ENCODE data around the gene PTPRN.
"Not testable (repeated sequence)": the region's sequence is repeated elsewhere in the genome, so short reads cannot be mapped to it uniquely, and the experiment has no call there.

PTPRN gene

GRCh38 chr2:219309278-219309677 lies at the start of gene PTPRN:
Gene PTPRN (minus strand): TSS chr2:219309401. CDS start chr2:219309332, 69 bp downstream.
- peak; percentile 67 to 85 for DNase-seq

- peak in 1 of 2 experiments; percentile 43 for DNase-seq
Measured at GRCh38 chr2:219358170-219359075, 49.2 kb upstream of the PTPRN start.

DNA sequence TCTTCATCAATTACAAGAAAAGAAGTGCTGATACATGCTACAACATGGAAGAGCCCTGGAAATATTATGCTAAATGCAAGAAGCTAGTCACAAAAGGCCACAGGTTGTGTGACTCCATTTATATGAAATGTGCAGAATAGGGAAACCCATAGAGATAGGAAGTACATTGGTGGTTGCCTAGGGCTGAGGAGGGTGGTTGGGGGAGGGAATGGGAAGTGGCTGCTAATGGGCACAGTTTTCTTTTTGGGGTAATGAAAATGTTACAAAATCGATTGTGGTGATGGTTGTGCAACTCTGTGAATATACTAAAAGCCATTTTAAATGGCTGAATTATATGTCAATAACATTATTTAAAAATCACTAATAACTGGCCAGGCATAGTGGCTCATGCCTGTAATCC lies 47.6 kb upstream of the PTPRN start:
- no peak for DNase-seq

- DNase-seq, result no peak
Measured at GRCh38 chr2:219354582-219354981, 45.4 kb upstream of the PTPRN start.

- DNase-seq, result no peak
Measured at GRCh38 chr2:219353129-219353528, 43.9 kb upstream of the PTPRN start.

- peak; percentile 65 to 76 for DNase-seq
Measured at GRCh38 chr2:219352448-219353023, 43.3 kb upstream of the PTPRN start.

- DNase-seq, result peak in 1 of 2 experiments; percentile 29
Measured at GRCh38 chr2:219350710-219351221, 41.6 kb upstream of the PTPRN start.

- no peak for DNase-seq
Measured at GRCh38 chr2:219350215-219350614, 41.0 kb upstream of the PTPRN start.

GRCh38 chr2:219344751-219345430 lies 35.7 kb upstream of the PTPRN start:
- DNase-seq, result peak; percentile 70 to 84

DNA sequence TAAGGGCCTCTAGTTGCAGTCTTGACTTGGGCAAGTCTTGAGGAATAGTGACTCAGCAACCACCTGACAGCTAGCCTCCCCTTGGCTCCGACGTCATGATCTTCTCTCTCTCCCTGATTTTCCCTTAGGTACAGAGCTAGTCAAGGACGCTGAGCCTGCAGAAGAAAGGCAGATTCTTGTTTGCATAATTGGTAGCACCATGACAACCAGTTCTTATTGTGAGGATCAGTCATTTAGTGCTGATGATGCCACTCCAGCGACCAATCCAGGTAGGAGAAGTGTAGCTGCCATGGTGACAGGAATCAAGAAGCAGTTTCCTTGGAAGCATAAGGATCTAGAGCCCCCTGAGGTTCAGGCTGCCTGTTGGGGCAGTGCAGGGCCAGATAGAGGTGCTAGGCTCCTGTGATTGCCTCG lies 26.2 kb upstream of the PTPRN start:
- peak in 1 of 2 experiments; percentile 20 for DNase-seq

- DNase-seq, result no peak
Measured at GRCh38 chr2:219334076-219334475, 24.9 kb upstream of the PTPRN start.

DNA sequence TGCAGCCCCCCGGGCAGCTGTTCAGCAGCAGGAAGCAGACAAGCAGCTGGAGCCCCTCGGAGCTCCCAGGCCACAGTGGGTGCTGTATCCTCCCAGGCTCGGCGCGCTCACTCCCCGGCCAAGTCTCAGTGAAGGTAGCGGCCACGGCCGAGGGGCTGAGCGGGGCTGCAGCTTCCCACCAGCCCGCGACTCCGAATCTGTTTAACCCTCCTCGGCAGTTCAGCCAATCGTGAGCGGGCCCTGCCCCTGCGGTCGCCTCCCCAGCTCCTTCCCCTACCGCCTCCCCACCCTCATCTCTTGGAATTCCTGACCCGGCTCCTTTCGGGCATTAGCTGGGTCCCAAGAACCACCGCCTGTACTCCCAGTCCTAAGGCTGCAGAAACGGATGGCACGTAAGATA lies 23.3 kb upstream of the PTPRN start, which contains the start of gene RESP18:
TSS of gene RESP18 (minus strand) at position 203 of the 400 bp plus-strand sequence.
- no peak for DNase-seq

DNA sequence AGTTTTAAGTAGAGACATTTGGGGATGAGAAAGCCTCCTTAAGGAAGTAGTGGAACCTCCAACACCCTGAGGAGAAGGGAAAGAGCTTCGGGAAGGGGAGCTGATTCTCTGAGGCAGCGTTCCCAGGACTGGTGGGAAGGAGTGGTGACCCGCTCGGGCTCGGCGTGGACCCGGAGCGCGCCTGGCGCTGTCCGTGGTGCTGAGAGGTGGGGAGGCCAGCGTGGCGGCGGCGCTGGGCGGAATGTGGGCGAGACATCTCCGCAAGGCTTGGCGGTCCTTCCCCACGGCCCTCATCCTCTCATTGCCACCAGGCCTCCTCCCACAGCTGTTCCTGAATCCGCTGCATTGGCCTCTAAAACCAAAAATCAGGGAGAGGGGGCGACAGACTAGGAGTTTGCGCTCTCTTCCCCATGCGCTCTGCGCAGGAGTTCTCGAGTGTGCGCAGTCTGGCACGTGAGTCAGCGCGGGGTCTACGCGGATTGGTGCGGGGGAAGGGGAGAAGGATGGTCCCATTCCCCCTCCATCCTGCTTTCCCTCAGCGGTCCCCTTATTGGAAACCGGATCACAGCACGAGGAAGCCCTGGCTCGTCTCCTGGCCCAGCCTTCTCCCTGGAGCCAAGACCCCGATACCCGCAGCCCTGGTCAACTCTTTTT lies 22.5 kb upstream of the PTPRN start:
- no peak for DNase-seq

- peak; percentile 71 to 85 for DNase-seq
Measured at GRCh38 chr2:219327719-219328118, 18.5 kb upstream of the PTPRN start.

GRCh38 chr2:219325657-219326315 lies 16.6 kb upstream of the PTPRN start:
- no peak for DNase-seq

GRCh38 chr2:219325136-219325535 lies 15.9 kb upstream of the PTPRN start:
- no peak for DNase-seq

DNA sequence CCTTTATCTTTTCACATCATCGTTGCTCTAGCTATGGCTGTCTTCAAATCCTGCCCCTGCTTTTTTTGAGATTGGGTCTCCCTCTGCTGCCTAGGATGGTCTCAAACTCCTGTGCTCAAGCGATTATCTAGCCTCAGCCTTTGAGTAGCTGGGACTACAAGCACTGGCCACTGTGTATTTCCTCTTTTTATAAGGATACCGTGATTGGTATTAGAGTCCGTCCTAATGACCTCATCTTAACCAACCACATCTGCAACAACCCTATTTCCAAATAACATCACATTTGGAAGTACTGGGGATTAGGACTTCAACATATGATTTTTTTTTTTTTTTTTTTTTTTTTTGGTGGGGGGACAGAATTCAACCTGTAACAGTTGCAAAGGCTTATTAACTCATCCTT lies 14.2 kb upstream of the PTPRN start:
- no peak for DNase-seq

DNA sequence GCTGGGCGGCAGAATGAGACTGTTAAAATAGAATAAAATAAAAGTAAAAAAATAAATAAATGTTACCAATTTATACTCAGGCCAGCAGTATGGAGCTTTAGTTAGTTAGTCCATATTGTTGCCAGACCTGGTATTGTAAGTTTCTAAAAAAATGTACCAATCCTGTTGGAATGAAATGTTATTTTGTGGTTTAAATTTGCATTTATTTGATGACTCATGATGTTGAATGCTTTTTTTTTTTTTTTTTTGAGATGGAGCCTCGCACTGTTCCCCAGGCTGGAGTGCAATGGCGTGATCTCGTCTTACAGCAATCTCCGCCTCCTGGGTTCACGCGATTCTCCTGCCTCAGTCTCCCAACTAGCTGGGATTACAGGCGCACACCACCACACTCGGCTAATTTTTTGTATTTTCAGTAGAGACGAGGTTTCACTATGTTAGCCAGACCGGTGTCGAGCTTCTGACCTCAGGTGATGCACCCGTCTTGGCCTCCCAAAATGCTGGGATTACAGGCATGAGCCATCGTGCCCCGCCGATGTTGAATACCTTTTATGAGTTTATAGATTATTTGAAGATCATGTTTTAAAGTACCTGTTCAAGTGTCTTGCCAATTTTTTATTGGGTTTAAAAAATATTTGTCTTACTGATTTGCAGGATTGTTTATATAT lies 5.7 kb upstream of the PTPRN start:
- no peak for DNase-seq

GRCh38 chr2:219312683-219313263 lies 3.6 kb upstream of the PTPRN start:
- DNase-seq, result not testable (repeated sequence)

- DNase-seq, result peak; percentile 25 to 51
Measured at GRCh38 chr2:219308142-219309101, 779 bp downstream of the PTPRN start.
